GM21390 (cell line): Measurements from ENCODE around the gene RPS10.
"Not testable (repeated sequence)": the region's sequence is repeated elsewhere in the genome, so short reads cannot be mapped to it uniquely, and the experiment has no call there.

Source experiments
- ATAC-seq: cut with Tn5 transposase; IDR thresholded peaks from one replicate; pipeline ENCODE4 v1.9.1; 2021; ENCODE audit not compliant: unreplicated experiment

Gene RPS10

GRCh38 chr6:34451192-34451591, 25.3 kb upstream of the RPS10 start:
- no peak for ATAC-seq

DNA sequence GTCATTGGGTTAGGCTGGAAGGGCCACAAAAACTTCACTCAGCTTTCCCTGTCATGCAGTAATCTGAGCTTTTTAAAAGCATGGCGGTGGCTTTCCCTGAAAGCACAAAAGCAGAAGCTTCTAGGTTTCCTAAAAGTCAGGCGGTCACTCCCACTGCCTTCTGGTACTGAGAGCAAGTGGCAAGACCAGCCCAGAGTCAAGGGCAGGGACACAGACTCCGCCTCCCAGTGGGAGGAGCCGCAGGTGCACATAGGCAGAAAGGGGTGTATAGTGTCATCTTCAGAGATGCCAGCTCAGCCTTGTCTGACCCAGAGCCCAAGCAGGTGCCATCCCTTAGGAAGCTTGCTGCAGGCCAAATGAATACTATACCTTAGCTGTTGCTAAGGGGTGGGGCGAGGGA, 22.0 kb upstream of the RPS10 start:
- ATAC-seq: no peak

DNA sequence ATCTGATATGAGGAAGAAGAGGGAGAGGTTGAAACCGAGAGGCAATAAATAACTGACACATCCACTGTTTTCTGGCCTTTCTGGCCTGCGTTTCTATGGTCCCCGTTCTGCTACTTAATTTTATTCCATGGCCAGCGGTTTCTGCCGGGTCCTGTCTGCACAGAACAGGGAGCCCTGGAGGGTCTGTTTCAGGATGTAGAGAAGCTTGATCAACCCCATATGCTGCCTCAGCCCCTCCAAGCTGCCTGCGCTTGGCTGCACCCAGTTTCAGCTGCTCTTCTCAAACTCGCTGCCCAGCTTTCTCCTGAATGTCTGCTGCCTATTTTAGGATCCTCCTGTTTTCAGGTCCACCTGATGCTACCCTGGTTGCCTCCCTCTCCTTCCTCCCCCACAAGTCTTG, 21.5 kb upstream of the RPS10 start:
- ATAC-seq: no peak

DNA sequence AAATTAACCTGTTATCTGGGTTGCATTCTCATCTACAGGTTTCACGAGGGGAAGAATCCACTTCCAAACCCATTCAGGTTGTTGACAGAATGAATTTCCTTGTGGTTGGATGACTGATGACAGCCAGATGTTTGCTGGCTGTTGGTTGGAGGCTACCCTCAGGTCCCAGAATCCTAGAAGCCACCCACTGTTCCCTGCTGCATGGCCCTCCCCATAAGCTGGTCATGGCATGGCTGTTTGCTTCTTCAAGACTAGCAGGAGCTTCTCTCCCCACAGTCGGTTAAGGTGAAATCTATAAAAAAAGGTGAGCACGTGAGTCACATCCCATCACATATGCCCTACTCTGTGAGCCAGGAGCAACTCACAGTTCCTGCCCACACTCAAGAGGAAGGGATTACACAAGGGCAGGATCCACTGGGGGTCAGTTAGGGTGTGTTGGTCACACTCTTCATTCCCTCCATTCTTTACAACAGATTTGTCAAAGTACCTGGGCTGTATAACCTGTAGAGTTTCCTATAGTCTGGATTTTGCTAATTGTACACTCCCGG, 19.5 kb upstream of the RPS10 start:
- no peak for ATAC-seq

DNA sequence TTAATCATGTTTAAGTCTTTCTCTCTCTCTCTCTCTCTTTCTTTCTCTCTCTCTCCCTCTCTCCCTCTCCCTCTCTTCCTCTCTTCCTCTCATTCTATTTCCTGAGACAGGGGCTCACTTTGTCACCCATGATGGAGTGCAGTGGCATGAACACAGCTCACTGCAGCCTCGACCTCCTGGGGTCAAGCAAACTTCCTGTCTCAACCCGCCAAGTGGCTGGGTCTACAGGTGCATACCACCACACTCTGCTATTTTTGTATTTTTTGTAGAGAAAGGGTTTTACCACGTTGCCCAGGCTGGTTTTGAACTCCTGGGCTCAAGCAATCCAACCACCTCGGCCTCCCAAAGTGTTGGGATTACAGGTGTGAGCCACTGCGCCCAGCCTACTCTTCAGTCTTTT, 15.7 kb upstream of the RPS10 start:
- no peak for ATAC-seq

GRCh38 chr6:34439442-34439841, 13.6 kb upstream of the RPS10 start:
- no peak for ATAC-seq

DNA sequence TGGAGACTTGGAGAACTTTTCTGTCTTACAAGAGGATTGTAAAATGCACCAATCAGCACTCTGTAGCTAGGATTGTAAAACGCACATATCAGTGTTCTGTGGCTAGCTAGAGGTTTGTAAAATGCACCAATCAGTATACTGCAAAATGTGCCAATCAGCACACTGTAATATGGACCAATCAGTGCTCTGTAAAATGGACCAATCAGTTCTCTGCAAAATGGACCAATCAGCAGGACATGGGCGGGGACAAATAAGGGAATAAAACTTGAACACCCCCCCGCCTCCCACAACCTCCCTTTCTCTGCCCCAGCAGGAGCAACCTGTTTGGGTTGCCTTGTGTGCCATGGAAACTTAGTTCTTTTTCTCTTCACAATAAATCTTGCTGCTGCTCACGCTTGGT, 12.8 kb upstream of the RPS10 start:
- ATAC-seq: no peak

- ATAC-seq: no peak
Measured at GRCh38 chr6:34437644-34437970, 11.7 kb upstream of the RPS10 start.

DNA sequence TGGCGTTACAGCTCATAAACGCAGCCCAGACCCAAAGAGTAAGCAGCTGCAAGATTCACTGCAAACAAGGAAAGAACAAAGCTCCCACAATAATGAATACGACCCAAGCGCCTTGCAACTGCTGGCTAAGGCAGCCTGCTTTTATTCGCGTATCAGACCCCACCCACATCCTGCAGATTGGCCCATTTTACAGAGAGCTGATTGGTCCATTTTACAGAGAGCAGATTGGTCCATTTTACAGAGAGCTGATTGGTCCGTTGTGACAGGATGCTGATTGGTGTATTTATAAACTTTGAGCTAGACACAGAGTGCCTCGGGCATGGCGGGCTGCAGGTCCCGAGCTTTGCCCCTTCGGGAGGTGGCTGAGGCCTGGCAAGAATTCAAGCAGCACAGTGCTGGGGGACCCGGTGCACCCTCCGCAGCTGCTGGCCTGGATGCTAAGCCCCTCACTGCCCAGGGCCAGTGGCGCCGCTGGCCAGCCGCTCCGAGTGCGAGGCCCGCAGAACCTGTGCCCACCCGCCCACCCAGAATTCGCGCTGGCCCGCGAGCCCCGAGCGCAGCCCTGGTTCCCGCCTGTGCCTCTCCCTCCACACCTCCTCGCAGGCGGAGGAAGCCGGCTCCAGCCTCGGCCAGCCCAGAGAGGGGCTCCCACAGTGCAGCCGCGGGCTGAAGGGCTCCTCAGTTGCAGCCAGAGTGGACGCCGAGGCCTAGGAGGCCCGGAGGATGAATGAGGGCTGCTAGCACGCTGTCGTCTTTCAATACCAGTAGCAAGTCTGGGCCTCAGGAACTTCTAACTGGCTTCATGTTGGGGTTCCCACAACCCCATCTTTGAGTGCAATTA, 11.2 kb upstream of the RPS10 start:
- no peak for ATAC-seq

- ATAC-seq: no peak
Measured at GRCh38 chr6:34435916-34436315, 10.0 kb upstream of the RPS10 start.

DNA sequence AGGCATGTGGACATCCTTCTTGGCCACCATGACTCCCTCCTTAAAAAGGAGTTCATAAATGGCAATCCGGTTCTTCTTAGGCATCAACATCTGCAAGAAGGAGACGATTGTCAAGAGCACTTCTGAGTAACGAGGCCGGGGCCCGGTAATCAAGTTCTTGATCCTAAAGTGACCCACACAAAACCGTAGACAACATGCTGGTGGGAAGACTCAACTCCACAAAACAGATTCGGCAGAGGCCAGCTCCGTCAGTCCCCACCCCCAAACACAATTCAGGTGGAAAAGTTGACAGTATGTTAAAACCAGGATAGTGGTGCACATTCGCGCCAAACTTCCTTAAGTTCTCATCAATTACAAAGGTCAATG, 754 bp downstream of the RPS10 start:
- peak; percentile 18 for ATAC-seq

GRCh38 chr6:34424200-34425131, 1.4 kb downstream of the RPS10 start:
- no peak for ATAC-seq

DNA sequence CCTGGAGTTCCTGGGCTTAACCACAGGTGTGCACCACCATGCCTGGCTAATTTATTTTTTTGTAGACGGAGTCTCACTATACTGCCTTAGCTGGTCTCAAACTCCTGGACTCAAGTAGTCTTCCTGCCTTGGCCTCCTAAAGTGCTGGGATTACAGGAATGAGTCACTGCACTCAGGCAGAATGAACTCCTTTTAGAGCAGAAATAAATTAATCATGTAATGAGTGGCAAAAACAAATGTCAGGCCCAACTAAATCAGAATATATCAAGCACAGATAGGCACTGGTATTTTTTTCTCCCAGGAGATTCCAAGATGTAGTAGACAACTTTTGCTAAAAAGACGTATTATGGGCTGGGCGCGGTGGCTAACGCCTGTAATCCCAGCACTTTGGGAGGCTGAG, 2.6 kb downstream of the RPS10 start:
- ATAC-seq: no peak

DNA sequence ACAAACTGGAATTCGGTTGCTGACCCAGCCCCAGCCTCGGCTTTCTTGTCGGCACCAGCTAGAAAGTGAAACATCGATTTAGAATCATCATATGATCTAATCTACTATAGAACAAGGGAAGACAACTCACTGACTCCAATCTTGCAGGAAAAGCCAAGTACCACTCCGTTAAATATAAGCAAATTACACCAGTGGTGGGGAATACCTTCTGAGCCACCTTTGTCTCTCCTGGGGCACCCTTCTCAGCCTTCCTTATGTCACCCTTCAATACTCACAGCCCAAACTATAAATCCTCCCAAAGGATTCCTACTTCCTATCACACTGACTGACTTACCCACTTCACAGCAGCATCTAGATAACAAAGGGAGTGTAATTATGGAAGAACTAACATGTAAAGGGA, 7.5 kb downstream of the RPS10 start:
- ATAC-seq: no peak

DNA sequence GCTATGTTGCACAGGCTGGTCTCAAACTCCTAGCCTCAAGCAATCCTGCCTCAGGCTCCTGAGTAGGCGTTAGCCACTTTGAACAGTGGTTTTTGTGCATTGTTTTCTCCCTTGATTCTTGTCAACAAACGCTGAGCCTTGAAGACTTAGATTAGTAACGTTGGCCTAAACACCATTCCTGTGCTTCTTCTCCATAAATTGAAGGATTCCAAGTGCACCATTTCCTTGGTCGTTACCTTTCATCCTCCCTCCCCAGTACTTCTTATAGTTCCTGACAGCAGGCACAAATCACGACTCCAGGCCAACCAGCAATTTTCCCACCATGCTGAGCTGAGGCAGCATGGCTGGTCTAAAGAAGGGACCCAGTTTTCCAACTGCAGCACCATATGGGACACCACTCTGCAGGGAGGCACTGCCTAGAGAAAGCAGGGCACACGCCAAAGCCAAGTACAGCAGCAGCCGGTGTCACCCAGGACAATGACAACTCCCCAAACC, 8.9 kb downstream of the RPS10 start:
- no peak for ATAC-seq

DNA sequence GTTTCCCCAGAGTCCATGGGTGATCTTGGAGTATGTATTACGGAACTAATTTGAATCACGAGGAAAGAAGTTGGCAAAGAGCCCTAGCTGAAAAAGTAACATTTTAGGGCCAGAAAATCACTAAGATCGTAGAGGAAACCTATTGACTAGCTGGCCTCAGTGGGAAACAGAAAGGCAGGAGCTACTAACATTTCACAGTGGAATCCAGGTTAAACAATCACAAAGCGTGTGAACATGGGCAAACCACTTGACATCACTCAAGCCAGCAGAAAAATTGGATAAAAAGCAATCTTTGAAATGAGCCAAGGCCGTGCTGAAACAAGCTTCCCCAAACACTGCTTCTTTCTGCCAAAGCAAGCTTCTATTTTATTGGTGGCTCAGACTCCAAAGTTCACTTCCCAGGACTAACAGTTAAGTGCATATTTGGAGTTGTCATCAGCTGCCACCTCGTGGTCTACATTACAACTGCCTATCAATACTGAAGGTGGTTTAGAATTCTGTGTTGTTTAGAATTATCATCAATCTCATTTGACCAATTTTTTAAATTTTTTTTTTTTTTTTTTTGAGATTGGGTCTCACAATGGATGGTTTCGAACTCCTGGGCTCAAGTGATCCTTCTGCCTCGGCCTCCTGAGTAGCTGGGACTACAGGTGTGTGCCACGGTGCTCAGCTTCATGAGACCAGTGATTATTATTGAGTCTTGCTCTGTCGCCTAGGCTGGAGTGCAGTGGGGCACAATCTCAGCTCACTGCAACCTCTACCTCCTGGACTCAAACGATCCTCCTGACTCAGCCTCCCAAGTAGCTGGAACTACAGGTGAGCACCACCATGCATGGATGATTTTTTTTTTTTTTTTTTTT, 10.6 kb downstream of the RPS10 start:
- no peak for ATAC-seq

GRCh38 chr6:34412643-34413214, 13.1 kb downstream of the RPS10 start:
- no peak for ATAC-seq

DNA sequence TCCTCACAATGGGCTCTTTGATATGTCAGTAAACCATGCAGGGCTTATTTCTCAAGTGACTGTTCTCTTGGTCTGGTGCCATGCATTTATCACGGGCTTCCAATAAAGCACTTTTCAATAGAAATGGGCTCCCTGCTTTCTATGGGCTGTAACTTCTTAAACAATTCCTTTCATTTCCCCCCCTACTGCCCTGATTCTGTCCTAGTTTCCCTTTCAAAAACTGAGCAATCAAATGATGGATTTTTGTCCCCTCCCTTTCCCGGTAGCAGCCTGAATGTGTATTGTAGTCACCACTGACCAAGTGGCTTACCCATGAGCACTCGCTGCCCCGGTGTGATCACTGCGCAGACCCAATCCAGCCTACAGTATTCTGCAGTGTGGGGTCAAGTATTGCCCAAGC, 13.9 kb downstream of the RPS10 start:
- ATAC-seq: no peak

DNA sequence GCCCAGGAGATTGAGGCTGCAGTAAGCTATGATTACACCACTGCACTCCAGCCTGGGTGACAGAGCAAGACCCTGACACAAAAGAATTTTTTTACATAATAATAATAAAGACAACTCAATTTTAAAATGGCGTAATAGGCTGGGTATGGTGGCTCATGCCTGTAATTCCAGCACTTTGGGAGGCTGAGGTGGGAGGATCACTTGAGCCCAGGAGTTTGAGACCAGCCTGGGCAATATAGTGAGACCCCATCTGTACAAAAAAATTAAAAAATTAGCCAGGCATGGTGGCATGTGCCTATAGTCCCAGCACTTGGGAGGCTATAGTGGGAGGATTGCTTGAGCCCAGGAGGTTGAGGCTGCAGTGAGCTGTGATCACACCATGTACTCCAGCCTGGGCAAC, 18.0 kb downstream of the RPS10 start:
- ATAC-seq: not testable (repeated sequence)

DNA sequence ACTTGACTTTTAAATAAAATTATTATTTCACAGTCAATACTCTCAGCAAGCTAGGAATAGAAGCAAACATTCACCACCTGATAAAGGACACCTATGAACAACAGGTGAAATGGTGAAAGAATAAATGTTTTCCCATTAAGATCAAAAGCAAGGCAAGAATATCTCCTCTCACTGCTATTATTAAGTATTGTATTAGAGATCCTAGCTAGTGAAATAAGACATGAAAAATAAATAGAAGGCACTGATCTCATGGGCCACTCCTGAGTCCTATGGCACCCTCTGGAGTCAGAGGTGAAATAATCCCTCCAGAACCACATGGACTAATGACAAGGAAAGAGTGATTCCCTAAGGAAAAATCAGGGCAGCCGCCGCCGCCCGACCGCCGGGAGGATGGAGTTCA, 29.4 kb downstream of the RPS10 start:
- ATAC-seq: no peak

DNA sequence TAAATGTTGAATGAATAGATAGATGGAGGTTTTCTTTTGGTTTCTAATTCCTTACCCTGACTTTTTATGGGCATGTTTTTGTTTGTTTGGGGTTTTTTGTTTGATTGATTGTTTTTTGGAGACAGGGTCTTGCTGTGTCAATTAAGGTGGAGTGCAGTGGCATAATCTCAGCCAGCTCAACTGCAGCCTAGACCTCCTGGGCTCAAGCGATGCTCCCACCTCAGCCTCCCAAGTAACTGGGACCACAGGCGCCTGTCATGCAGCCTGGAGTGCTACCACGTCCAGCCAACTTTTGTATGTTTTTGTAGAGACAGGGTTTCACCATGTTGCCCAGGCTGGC, 31.9 kb downstream of the RPS10 start:
- no peak for ATAC-seq
